ENCODE results near the gene LIPN.

GRCh38 chr10:88730864-88731263, 29.0 kb upstream of the LIPN start:
- TF ChIP-seq CTCF (conservative IDR thresholded peaks at IDR 0.05; ENCODE audit: low read depth in 2 of 2) (no peak), REST (IDR thresholded peaks at IDR 0.05; ENCODE audit: unreplicated experiment) (no peak), EZH2 (IDR thresholded peaks at IDR 0.05; ENCODE audit: low read depth, unreplicated experiment) (no peak), JUNB (IDR thresholded peaks at IDR 0.05; ENCODE audit: unreplicated experiment) (no peak), POLR2AphosphoS5 (IDR thresholded peaks at IDR 0.05; ENCODE audit: low read depth) (no peak), CREB1 (CRISPR knock-in tag; IDR thresholded peaks at IDR 0.05; ENCODE audit: low read depth) (no peak), EZH2phosphoT487 (IDR thresholded peaks at IDR 0.05; ENCODE audit: unreplicated experiment) (no peak), STAT1 (IDR thresholded peaks at IDR 0.05; ENCODE audit: unreplicated experiment) (no peak), NANOG (IDR thresholded peaks at IDR 0.05; ENCODE audit: borderline replicate concordance) (no peak), ETS1 (IDR thresholded peaks at IDR 0.05) (no peak)

Data from GM23338 (cell line).